ENCODE measurements around the gene OGFRL1.

OGFRL1 gene

DNA sequence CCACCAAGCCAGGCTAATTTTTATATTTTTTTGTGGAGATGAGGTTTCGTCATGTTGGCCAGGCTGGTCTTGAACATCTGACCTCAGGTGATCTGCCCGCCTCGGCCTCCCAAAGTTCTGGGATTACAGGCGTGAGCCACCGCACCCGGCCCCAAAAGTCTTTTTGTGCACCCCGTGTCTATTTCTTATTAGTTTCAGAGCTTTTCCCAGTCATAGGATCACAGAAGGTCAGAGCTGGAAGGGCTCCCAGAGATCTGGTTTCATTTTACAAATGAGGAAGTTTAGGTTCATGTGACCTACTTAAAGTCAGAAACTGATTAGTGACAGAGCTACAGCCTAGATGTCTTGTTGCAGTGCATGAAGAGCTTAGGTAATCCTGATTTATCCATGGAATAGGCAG, 1.6 kb upstream of the OGFRL1 start:
- Histone ChIP-seq H3K9me3 (ENCODE audit: control insufficient read depth, insufficient read depth, low read depth, low read length) (no peaks in the 10 kb centered on the region), H3K9ac (ENCODE audit: low read length) (no peak overlapping the region), H3K4me1 (ENCODE audit: control insufficient read depth, insufficient read depth, low read length) (peaks cover 24% of the 10 kb centered on the region), H3K36me3 (ENCODE audit: control insufficient read depth, insufficient read depth, low read length) (no peaks in the 10 kb centered on the region), H3K27me3 (ENCODE audit: control insufficient read depth, insufficient read depth, low read length) (no peaks in the 10 kb centered on the region), H3K4me3 (ENCODE audit: low read depth, low read length) (no peak overlapping the region), H3K27ac (ENCODE audit: low read depth, low read length) (no peak overlapping the region)

DNA sequence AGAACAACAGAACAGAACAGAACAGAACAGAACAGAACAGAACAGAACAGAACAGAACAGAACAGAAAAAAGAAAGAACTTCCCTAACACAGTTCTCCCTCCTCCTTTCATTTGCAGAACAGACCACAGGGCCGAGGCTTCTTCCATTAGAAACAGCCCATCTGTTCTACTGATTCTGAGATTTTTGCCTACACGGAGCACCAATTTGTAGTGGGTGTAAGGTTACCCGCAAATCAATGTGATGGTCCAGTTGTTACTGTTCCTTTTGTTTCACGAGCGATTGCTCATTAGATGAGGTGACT, 734 bp upstream of the OGFRL1 start:
- Histone ChIP-seq H3K27ac (ENCODE audit: low read depth, low read length) (no peak overlapping the region), H3K27me3 (ENCODE audit: control insufficient read depth, insufficient read depth, low read length) (no peaks in the 10 kb centered on the region), H3K4me3 (ENCODE audit: low read depth, low read length) (peak overlapping the region; percentile 53), H3K9ac (ENCODE audit: low read length) (peak overlapping the region; percentile 3), H3K36me3 (ENCODE audit: control insufficient read depth, insufficient read depth, low read length) (no peaks in the 10 kb centered on the region), H3K9me3 (ENCODE audit: control insufficient read depth, insufficient read depth, low read depth, low read length) (no peaks in the 10 kb centered on the region), H3K4me1 (ENCODE audit: control insufficient read depth, insufficient read depth, low read length) (peaks cover 24% of the 10 kb centered on the region)

DNA sequence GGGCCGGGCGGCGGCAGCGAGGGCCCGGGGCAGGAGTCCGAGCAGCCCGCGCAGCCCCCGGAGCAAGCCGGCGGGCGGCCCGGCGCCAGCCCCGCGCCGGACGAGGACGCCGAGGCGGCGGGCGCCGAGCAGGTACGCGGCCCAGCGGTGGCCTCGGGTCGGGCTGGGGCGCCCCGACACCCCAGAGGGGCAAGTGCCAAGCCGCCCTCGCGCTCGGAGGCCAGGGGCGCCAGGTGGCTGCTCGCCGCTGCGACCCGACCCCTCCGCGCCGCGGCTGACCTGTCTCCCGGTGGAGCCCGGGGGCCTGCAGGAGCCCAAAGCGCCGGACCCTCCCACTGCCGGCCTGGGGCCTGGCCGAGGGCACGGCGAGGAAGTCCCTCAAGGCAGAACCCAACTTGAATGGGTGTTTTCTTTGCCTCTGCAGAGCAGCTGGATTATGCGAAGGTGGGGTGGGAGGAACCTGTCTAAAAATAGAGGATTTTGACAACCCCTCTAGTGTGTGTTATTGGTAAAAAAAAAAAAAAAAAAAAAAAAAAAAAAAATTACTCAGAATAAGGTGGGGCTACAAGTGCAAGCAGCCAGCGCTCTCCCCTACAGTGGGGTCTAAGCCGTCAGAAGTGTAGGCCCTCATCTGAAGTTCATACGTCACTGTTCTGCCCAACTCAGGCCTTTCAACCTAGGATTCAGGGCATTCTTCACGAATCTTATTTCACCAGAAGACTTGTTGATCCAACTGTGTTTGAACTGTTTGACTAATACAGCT, 609 bp downstream of the OGFRL1 start:
- Histone ChIP-seq H3K36me3 (ENCODE audit: control insufficient read depth, insufficient read depth, low read length) (peaks cover 3% of the 10 kb centered on the region; the same call in 1 of the 2 replicates), H3K9me3 (ENCODE audit: control insufficient read depth, insufficient read depth, low read depth, low read length) (no peaks in the 10 kb centered on the region), H3K9ac (ENCODE audit: low read length) (peak overlapping the region; percentile 63), H3K27me3 (ENCODE audit: control insufficient read depth, insufficient read depth, low read length) (no peaks in the 10 kb centered on the region), H3K4me1 (ENCODE audit: control insufficient read depth, insufficient read depth, low read length) (peaks cover 24% of the 10 kb centered on the region), H3K27ac (ENCODE audit: low read depth, low read length) (no peak overlapping the region), H3K4me3 (ENCODE audit: low read depth, low read length) (peak overlapping the region; percentile 53)

DNA sequence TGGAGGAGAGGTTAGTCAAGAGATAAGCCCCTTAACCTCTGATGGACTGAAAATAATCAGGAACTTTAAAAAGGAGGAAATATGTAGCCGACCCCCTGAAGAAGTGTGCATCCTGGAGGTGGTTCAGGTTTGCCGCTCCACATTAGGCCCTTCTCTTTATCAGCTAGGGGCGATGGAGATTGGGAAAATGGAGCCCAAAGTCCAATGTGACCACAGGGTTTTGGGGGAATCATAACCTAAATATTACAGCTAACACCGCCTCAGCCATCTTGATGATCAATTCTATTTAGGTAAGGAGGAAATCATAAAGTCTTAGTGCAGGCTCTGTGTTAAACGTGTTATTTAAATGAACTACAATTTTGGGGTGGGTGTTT, 1.2 kb downstream of the OGFRL1 start:
- no peak overlapping the region for H3K9ac ChIP-seq (ENCODE audit: low read length)
- H3K36me3 ChIP-seq (ENCODE audit: control insufficient read depth, insufficient read depth, low read length): peaks cover 6% of the 10 kb centered on the region; the same call in 1 of the 2 replicates
- H3K9me3 ChIP-seq (ENCODE audit: control insufficient read depth, insufficient read depth, low read depth, low read length): no peaks in the 10 kb centered on the region
- H3K27ac ChIP-seq (ENCODE audit: low read depth, low read length): no peak overlapping the region
- H3K4me3 ChIP-seq (ENCODE audit: low read depth, low read length): peak overlapping the region; percentile 53
- H3K27me3 ChIP-seq (ENCODE audit: control insufficient read depth, insufficient read depth, low read length): no peaks in the 10 kb centered on the region
- H3K4me1 ChIP-seq (ENCODE audit: control insufficient read depth, insufficient read depth, low read length): peaks cover 24% of the 10 kb centered on the region

DNA sequence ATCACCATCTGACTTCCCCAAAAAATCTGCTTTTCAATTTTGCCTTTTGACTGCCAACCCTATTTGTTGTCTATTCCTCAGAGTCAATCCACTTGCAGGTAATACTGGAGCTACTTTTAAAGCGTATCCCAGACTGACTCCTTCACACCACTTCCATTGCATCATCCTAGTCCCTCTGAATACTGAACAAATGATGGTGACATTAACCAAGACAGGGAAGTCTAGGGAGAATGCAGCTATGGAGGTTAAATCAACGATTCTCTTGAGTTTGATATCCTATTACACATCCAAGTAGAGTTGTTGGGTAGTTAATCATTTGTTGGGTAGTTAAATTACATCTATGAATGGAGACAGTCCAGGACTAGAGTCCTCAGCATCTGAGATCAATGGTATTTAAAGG, 2.0 kb downstream of the OGFRL1 start:
- Histone ChIP-seq H3K4me3 (ENCODE audit: low read depth, low read length) (no peak overlapping the region; the same call in 1 of the 2 replicates), H3K9me3 (ENCODE audit: control insufficient read depth, insufficient read depth, low read depth, low read length) (no peaks in the 10 kb centered on the region), H3K4me1 (ENCODE audit: control insufficient read depth, insufficient read depth, low read length) (peaks cover 24% of the 10 kb centered on the region)

DNA sequence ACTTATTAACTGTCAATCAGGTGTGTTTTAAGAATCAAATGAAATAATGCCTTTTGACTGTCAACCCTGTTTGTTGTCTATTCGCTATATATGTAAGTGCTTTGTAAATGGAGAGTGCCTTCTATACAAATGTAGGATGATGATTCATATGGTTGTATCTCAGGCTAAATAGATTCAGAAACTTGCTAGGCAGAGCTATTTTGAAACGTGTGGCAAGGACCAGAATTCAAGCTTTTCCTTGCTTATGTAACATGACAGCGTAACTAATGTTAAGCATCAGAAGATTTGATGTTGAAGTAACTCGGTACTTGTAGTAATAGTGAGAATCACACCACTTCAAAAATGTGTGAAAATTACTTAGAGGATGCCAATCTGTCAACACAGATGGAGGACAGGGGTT, 3.4 kb downstream of the OGFRL1 start:
- H3K27me3 ChIP-seq (ENCODE audit: control insufficient read depth, insufficient read depth, low read length): no peaks in the 10 kb centered on the region
- H3K9me3 ChIP-seq (ENCODE audit: control insufficient read depth, insufficient read depth, low read depth, low read length): no peaks in the 10 kb centered on the region
- no peak overlapping the region for H3K27ac ChIP-seq (ENCODE audit: low read depth, low read length)
- H3K36me3 ChIP-seq (ENCODE audit: control insufficient read depth, insufficient read depth, low read length): peaks cover 9% of the 10 kb centered on the region; the same call in 1 of the 2 replicates
- peaks cover 24% of the 10 kb centered on the region for H3K4me1 ChIP-seq (ENCODE audit: control insufficient read depth, insufficient read depth, low read length)
- H3K9ac ChIP-seq (ENCODE audit: low read length): no peak overlapping the region
- no peak overlapping the region for H3K4me3 ChIP-seq (ENCODE audit: low read depth, low read length)

More for the DNA sequence above, 2.0 kb downstream of the OGFRL1 start:
- no peaks in the 10 kb centered on the region for H3K27me3 ChIP-seq (ENCODE audit: control insufficient read depth, insufficient read depth, low read length)
- H3K27ac ChIP-seq (ENCODE audit: low read depth, low read length): no peak overlapping the region
- H3K36me3 ChIP-seq (ENCODE audit: control insufficient read depth, insufficient read depth, low read length): peaks cover 6% of the 10 kb centered on the region; the same call in 1 of the 2 replicates
- no peak overlapping the region for H3K9ac ChIP-seq (ENCODE audit: low read length)

DNA sequence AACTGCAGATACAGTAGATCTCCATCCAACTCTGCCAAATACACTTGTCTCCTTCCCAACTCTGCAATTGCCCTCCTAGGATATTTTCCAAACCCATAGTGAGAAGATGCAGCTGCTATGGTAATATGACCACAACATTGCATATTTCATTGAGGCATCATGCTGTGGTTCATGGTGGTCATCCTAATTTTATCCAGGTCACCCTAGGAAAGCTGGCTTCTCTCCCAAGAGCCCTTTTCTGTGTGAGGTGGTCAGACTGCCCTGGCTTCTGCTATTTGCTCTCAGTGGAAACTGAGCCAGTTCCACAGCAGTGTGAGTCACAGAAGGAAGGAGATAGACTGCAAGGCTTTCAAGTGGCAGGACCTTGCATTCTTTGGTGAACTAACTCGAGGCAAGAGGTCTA, 5.5 kb downstream of the OGFRL1 start:
- peaks cover 25% of the 10 kb centered on the region for H3K4me1 ChIP-seq (ENCODE audit: control insufficient read depth, insufficient read depth, low read length)

DNA sequence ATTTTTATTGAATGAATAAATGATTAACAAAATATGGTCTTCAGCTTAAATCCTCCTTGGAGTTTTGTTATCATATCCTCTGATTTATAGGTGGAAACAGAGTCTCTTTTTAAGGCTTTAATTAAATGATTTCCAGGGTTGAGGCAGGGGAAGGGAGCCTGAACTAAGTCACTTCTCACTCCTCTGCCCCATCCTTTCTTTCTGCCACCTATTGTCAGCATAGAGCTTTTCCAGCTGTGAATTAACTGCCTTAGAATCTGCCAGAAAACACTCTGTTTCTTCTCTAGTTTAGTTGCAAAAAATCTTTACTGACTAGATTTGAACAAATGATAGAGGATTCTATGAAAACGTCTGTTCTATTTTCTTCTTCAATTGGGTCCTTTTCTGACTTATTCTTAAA, 9.8 kb downstream of the OGFRL1 start:
- Histone ChIP-seq H3K36me3 (ENCODE audit: control insufficient read depth, insufficient read depth, low read length) (peaks cover 14% of the 10 kb centered on the region; the same call in 1 of the 2 replicates), H3K9me3 (ENCODE audit: control insufficient read depth, insufficient read depth, low read depth, low read length) (no peaks in the 10 kb centered on the region), H3K4me1 (ENCODE audit: control insufficient read depth, insufficient read depth, low read length) (peaks cover 12% of the 10 kb centered on the region), H3K9ac (ENCODE audit: low read length) (no peak overlapping the region), H3K27ac (ENCODE audit: low read depth, low read length) (no peak overlapping the region), H3K27me3 (ENCODE audit: control insufficient read depth, insufficient read depth, low read length) (no peaks in the 10 kb centered on the region), H3K4me3 (ENCODE audit: low read depth, low read length) (no peak overlapping the region)

More for the DNA sequence above, 5.5 kb downstream of the OGFRL1 start:
- Histone ChIP-seq H3K9ac (ENCODE audit: low read length) (no peak overlapping the region), H3K27me3 (ENCODE audit: control insufficient read depth, insufficient read depth, low read length) (no peaks in the 10 kb centered on the region), H3K36me3 (ENCODE audit: control insufficient read depth, insufficient read depth, low read length) (peaks cover 10% of the 10 kb centered on the region; the same call in 1 of the 2 replicates), H3K4me3 (ENCODE audit: low read depth, low read length) (no peak overlapping the region), H3K9me3 (ENCODE audit: control insufficient read depth, insufficient read depth, low read depth, low read length) (no peaks in the 10 kb centered on the region), H3K27ac (ENCODE audit: low read depth, low read length) (no peak overlapping the region)

DNA sequence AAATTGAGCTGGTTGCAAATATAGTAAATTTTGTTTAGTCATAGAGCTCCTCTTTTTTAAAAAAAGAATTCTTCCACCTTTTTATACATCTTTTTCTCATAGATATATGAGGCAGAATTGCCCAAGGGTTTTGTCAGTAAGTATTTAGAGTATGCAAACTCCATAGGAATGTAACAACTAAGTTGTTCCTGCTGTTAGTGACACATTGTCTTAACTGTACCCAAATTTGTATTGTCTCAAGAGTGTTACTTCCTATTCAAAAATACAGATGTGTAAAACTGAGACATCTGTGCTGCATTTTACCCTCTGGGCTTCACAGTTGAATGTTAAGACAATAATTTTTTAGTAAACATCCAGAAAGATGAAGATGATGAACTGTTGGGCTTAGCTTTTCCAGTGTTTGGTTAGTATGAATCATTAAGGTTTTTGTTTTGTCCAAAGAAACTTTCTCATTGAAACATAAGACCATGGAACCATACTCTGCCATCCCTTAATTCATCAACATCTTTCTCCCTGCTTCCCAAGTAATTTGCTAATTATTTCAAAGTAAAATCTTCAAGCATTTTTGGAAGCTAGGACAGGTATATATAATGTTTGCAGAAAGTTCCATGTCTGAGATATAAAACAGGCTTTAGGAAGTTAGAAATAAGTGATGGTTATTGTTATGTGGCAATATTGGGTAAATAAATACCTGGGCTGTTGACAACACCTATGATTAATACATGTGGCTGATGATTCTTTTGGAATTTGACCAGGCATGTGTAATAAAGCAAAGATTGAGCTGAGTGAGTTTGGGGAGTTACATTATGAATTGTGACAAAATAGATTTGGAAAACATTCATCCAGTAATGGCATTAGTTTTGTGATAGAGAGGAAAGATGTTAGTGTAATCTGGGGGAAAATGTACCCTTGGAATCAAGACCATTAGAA, 11.2 kb downstream of the OGFRL1 start:
- 0 out of 2 replicates have a peak overlapping the region, but pooled peaks have one; percentile 41 for H3K27ac ChIP-seq (ENCODE audit: low read depth, low read length)

DNA sequence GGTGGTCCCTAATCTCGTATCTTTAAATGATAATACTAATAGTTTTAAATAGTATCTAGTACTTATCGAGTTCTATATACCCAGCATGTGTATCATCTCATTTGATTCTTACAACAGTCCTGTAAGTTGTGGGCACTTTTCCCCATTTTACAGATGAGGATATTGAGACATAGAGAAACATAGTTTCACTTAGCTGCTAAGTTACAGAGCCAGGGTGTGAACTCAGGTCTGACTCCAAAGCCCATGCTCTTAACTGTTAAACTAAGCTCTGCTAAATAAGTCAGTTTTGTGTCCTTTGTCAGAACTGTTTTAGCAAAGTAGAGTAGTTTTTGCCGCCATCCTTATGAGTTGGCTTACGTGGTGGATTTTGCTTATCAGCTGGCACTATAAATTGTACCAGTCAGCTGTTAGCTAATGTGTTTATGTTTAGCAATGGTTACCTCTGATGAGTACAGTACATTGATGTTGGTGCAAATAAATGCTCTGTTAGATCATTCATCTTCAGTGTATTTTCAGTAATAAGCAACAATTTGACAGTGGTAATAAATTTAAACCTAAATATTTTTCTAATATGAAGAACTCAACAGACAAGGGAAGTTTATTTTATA, 12.1 kb downstream of the OGFRL1 start:
- Histone ChIP-seq H3K4me3 (ENCODE audit: low read depth, low read length) (no peak overlapping the region), H3K4me1 (ENCODE audit: control insufficient read depth, insufficient read depth, low read length) (peaks cover 12% of the 10 kb centered on the region), H3K9me3 (ENCODE audit: control insufficient read depth, insufficient read depth, low read depth, low read length) (no peaks in the 10 kb centered on the region), H3K27me3 (ENCODE audit: control insufficient read depth, insufficient read depth, low read length) (no peaks in the 10 kb centered on the region), H3K27ac (ENCODE audit: low read depth, low read length) (no peak overlapping the region), H3K9ac (ENCODE audit: low read length) (no peak overlapping the region), H3K36me3 (ENCODE audit: control insufficient read depth, insufficient read depth, low read length) (peaks cover 8% of the 10 kb centered on the region; the same call in 1 of the 2 replicates)

More for the DNA sequence above, 11.2 kb downstream of the OGFRL1 start:
- Histone ChIP-seq H3K36me3 (ENCODE audit: control insufficient read depth, insufficient read depth, low read length) (peaks cover 8% of the 10 kb centered on the region; the same call in 1 of the 2 replicates), H3K4me1 (ENCODE audit: control insufficient read depth, insufficient read depth, low read length) (peaks cover 12% of the 10 kb centered on the region), H3K4me3 (ENCODE audit: low read depth, low read length) (no peak overlapping the region), H3K9me3 (ENCODE audit: control insufficient read depth, insufficient read depth, low read depth, low read length) (no peaks in the 10 kb centered on the region), H3K9ac (ENCODE audit: low read length) (no peak overlapping the region), H3K27me3 (ENCODE audit: control insufficient read depth, insufficient read depth, low read length) (no peaks in the 10 kb centered on the region)

Measured in HUES6 (cell line).